ENCODE results near the gene UBN2. TPM values are rescaled to one million over a fixed set of nuclear protein-coding genes. Genes with fewer than 3 reads are reported as not detected.
"Not testable (repeated sequence)": the region's sequence is repeated elsewhere in the genome, so short reads cannot be mapped to it uniquely, and the experiment has no call there.

UBN2 gene
- total RNA-seq, 3 donors from 2014 or later: 18.7 to 28.2 (median 26.0) TPM

GRCh38 chr7:139212133-139212532 is 18.9 kb upstream of the UBN2 start:
- Histone ChIP-seq H3K9me3 (no peaks in the 10 kb centered on the region), H3K4me1 (ENCODE audit: low read depth) (no peaks in the 10 kb centered on the region), H3K36me3 (ENCODE audit: low read depth) (no peaks in the 10 kb centered on the region), H3K4me3 (no peak overlapping the region)
- TF ChIP-seq CTCF (IDR thresholded peaks at IDR 0.05): no peak
- ATAC-seq (no peak), DNase-seq (no peak)
- intact Hi-C loops (cut with DNase I, micrococcal nuclease): no loop called here

GRCh38 chr7:139213489-139213888 is 17.5 kb upstream of the UBN2 start:
- H3K9me3 ChIP-seq; H3K4me3 ChIP-seq; ATAC-seq; DNase-seq; H3K36me3 ChIP-seq (ENCODE audit: low read depth); H3K4me1 ChIP-seq (ENCODE audit: low read depth); intact Hi-C loops (cut with DNase I, micrococcal nuclease): not testable (repeated sequence)

GRCh38 chr7:139218173-139218572 is 12.9 kb upstream of the UBN2 start:
- Histone ChIP-seq H3K36me3 (ENCODE audit: low read depth) (no peaks in the 10 kb centered on the region), H3K9me3 (no peaks in the 10 kb centered on the region), H3K4me1 (ENCODE audit: low read depth) (no peaks in the 10 kb centered on the region), H3K4me3 (no peak overlapping the region)
- intact Hi-C loops (cut with DNase I, micrococcal nuclease): no loop called here
- TF ChIP-seq CTCF (IDR thresholded peaks at IDR 0.05): no peak
- ATAC-seq: no peak
- DNase-seq: no peak

- ATAC-seq (no peak), DNase-seq (no peak)
- Histone ChIP-seq H3K9me3 (no peaks in the 10 kb centered on the region), H3K4me3 (no peak overlapping the region), H3K4me1 (ENCODE audit: low read depth) (no peaks in the 10 kb centered on the region), H3K36me3 (ENCODE audit: low read depth) (no peaks in the 10 kb centered on the region)
- intact Hi-C loops (cut with DNase I, micrococcal nuclease): no loop called here
- TF ChIP-seq CTCF (IDR thresholded peaks at IDR 0.05): no peak
These were observed 6.8 kb upstream of the UBN2 start for GRCh38 chr7:139224219-139224618.

- DNase-seq; intact Hi-C loops (cut with DNase I, micrococcal nuclease); ATAC-seq: not testable (repeated sequence)
These were observed 6.2 kb upstream of the UBN2 start for GRCh38 chr7:139224836-139225235.

GRCh38 chr7:139225286-139226157 is 5.5 kb upstream of the UBN2 start:
- ATAC-seq; H3K4me1 ChIP-seq (ENCODE audit: low read depth); intact Hi-C loops (cut with DNase I, micrococcal nuclease); DNase-seq; H3K4me3 ChIP-seq; H3K9me3 ChIP-seq; H3K36me3 ChIP-seq (ENCODE audit: low read depth): not testable (repeated sequence)

More at GRCh38 chr7:139224836-139225235, 6.2 kb upstream of the UBN2 start:
- H3K9me3 ChIP-seq; H3K36me3 ChIP-seq (ENCODE audit: low read depth); H3K4me3 ChIP-seq; H3K4me1 ChIP-seq (ENCODE audit: low read depth): not testable (repeated sequence)

GRCh38 chr7:139226158-139226515 is 4.9 kb upstream of the UBN2 start:
- intact Hi-C loops (cut with DNase I, micrococcal nuclease); H3K36me3 ChIP-seq (ENCODE audit: low read depth): not testable (repeated sequence)

GRCh38 chr7:139226988-139227488 is 4.0 kb upstream of the UBN2 start:
- H3K36me3 ChIP-seq (ENCODE audit: low read depth); ATAC-seq; H3K9me3 ChIP-seq; intact Hi-C loops (cut with DNase I, micrococcal nuclease); H3K4me1 ChIP-seq (ENCODE audit: low read depth); DNase-seq; H3K4me3 ChIP-seq: not testable (repeated sequence)

More at GRCh38 chr7:139226158-139226515, 4.9 kb upstream of the UBN2 start:
- not testable (repeated sequence) for DNase-seq; H3K4me3 ChIP-seq; H3K4me1 ChIP-seq (ENCODE audit: low read depth); ATAC-seq; H3K9me3 ChIP-seq
